HepG2 (cell line): ENCODE data around the gene NBPF1. TPM values are rescaled to one million over a fixed set of nuclear protein-coding genes. Genes with fewer than 3 reads are reported as not detected.

ENCODE experiments used
- CENPX ChIP-seq: sonication (generic); formaldehyde crosslinking; IDR thresholded peaks from 2 replicates; pipeline ENCODE4 v1.9.0; 2021; ENCODE audit warnings: mild to moderate bottlenecking, missing genetic modification reagents, moderate library complexity
- GABPA ChIP-seq, 2 experiments: IDR thresholded peaks; 2 replicates each; pipeline ENCODE4 v1.6.1; 2011 to 2016; ENCODE audit warnings: low read depth in 2 of 2, low read length in 1 of 2, missing biosample characterization in 1 of 2, missing genetic modification characterization in 1 of 2
- GTF3A ChIP-seq: sonication (generic); formaldehyde crosslinking; conservative IDR thresholded peaks from 2 replicates; pipeline ENCODE4 v1.4.0; 2020; ENCODE audit warnings: mild to moderate bottlenecking, missing genetic modification reagents
- HOXD1 ChIP-seq: sonication (generic); formaldehyde crosslinking; IDR thresholded peaks from 2 replicates; pipeline ENCODE4 v1.5.0; 2020; ENCODE audit warnings: missing genetic modification reagents
- KDM2A ChIP-seq: sonication (generic); formaldehyde crosslinking; IDR thresholded peaks from 2 replicates; pipeline ENCODE4 v1.4.0; 2020; ENCODE audit warnings: low read depth, missing genetic modification reagents, borderline replicate concordance
- MLLT10 ChIP-seq: sonication (generic); formaldehyde crosslinking; IDR thresholded peaks from 2 replicates; pipeline ENCODE4 v1.4.0; 2020; ENCODE audit warnings: missing genetic modification reagents
- MTF1 ChIP-seq: sonication (generic); formaldehyde crosslinking; IDR thresholded peaks from 2 replicates; pipeline ENCODE4 v1.5.0; 2020; ENCODE audit warnings: missing genetic modification reagents
- MXD4 ChIP-seq: IDR thresholded peaks from 2 replicates; pipeline ENCODE4 v1.6.1; 2016; ENCODE audit warnings: mild to moderate bottlenecking, missing biosample characterization, missing genetic modification reagents
- NFE2L1 ChIP-seq: sonication (generic); formaldehyde crosslinking; IDR thresholded peaks from 2 replicates; pipeline ENCODE4 v1.4.0; 2020; ENCODE audit warnings: missing genetic modification reagents, mild to moderate bottlenecking, borderline replicate concordance
- SNAPC4 ChIP-seq: sonication (generic); formaldehyde crosslinking; IDR thresholded peaks from 2 replicates; pipeline ENCODE4 v1.4.0; 2020; ENCODE audit warnings: mild to moderate bottlenecking, missing genetic modification reagents
- YEATS2 ChIP-seq: sonication (generic); formaldehyde crosslinking; IDR thresholded peaks from 2 replicates; pipeline ENCODE4 v1.4.0; 2020; ENCODE audit warnings: missing genetic modification reagents, borderline replicate concordance
- ZNF143 ChIP-seq: sonication (generic); formaldehyde crosslinking; IDR thresholded peaks from 2 replicates; pipeline ENCODE4 v1.4.0; 2020; ENCODE audit warnings: missing genetic modification reagents
- ZNF205 ChIP-seq: IDR thresholded peaks from 2 replicates; pipeline ENCODE4 v1.6.1; 2018; ENCODE audit warnings: missing biosample characterization, missing genetic modification reagents
- ZNF225 ChIP-seq: sonication (generic); formaldehyde crosslinking; IDR thresholded peaks from 2 replicates; pipeline ENCODE4 v1.4.0; 2020; ENCODE audit warnings: mild to moderate bottlenecking, missing genetic modification reagents
- ZNF605 ChIP-seq: sonication (generic); formaldehyde crosslinking; IDR thresholded peaks from 2 replicates; pipeline ENCODE4 v1.8.0; 2022; ENCODE audit warnings: mild to moderate bottlenecking, missing genetic modification reagents
- ZNF615 ChIP-seq: sonication (generic); formaldehyde crosslinking; IDR thresholded peaks from 2 replicates; pipeline ENCODE4 v1.5.0; 2020; ENCODE audit warnings: mild to moderate bottlenecking, missing genetic modification reagents, borderline replicate concordance
- ZNF710 ChIP-seq: sonication (generic); formaldehyde crosslinking; IDR thresholded peaks from 2 replicates; pipeline ENCODE4 v1.5.0; 2020; ENCODE audit warnings: mild to moderate bottlenecking, missing genetic modification reagents, borderline replicate concordance
- polyA plus RNA-seq, 8 experiments: library from polyadenylated mRNA; depleted of rRNA in 3 of 8; stranded (reverse) in 7 of 8; unstranded in 1 of 8; fragments of >200 nt; fragmentation: Illumina TruSeq in 4 of 8; extraction: Trizol in 4 of 8; gene quantifications; 2 replicates each; pipeline versions ENCODE4 v1.2.1 to v1.2.3, GENCODE V29; 2011 to 2016; ENCODE audit warnings: low read depth in 4 of 8, missing spikeins in 1 of 8, mixed read lengths in 1 of 8; ENCODE audit not compliant: insufficient read depth in 1 of 8
- total RNA-seq, 5 experiments: library from RNA; depleted of rRNA; stranded (reverse); fragments of >200 nt; fragmentation: Illumina TruSeq; extraction: Trizol; gene quantifications; 2 replicates each; pipeline ENCODE4 v1.2.3, GENCODE V29; 2016; ENCODE audit warnings: low read depth in 1 of 5
- TF ChIP-seq, protein P1 (sequence below): IDR thresholded peaks from 2 replicates; pipeline ENCODE4 v1.6.1; 2018; ENCODE audit warnings: missing genetic modification reagents, mild to moderate bottlenecking, missing compliant biosample characterization
- TF ChIP-seq, protein P2 (sequence below): IDR thresholded peaks from 2 replicates; pipeline ENCODE4 v1.6.1; 2016; ENCODE audit warnings: control low read depth

The NBPF1 gene
- total and polyA plus RNA-seq, 2 of the 13 experiments (the other 11 are each of a cell fraction or from before 2014, with no cell fraction given) = 30.3 to 35.6 TPM

DNA sequence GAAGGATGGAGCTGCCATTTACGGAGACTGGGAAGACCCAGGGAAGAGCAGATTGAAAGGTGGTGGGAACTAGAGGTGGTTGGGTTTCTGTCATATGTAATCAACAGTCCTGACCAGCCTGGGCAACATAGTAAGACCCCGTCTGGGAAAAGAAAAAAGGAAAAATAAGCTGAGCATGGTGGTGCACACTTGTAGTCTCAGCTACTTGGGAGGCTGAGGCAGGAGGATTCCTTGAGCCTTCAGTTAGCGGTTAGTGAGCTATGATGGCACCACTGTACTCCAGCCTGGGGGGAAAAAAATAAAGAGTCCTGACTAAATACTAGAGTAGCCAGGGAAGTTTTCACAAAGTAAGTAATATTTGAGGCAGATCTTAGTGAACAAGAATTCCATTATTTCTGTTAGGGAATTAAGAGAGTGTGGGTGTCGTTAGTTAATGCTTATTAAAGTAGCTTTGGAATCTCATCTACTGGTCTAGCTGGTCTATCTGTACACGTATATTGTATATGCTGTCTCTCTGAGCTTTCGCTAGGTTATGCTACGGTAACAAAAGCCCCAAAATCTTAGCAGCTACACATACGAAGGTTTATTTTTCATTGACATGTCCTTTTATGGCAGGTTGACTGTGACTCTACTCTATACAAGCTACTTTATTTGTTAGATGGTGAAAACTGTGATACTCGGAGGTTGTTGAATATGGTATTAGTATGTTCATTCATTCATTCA lies 4.4 kb downstream of the NBPF1 start (continued):
- TF ChIP-seq, protein P1, sequence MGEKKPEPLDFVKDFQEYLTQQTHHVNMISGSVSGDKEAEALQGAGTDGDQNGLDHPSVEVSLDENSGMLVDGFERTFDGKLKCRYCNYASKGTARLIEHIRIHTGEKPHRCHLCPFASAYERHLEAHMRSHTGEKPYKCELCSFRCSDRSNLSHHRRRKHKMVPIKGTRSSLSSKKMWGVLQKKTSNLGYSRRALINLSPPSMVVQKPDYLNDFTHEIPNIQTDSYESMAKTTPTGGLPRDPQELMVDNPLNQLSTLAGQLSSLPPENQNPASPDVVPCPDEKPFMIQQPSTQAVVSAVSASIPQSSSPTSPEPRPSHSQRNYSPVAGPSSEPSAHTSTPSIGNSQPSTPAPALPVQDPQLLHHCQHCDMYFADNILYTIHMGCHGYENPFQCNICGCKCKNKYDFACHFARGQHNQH (CRISPR knock-in tag) = no peak
- TF ChIP-seq HOXD1 (CRISPR knock-in tag) = no peak
- TF ChIP-seq MTF1 = no peak
- no peak for TF ChIP-seq GTF3A (CRISPR knock-in tag)
- no peak for TF ChIP-seq CENPX (CRISPR knock-in tag)
- no peak for TF ChIP-seq ZNF205 (CRISPR knock-in tag)
- TF ChIP-seq MXD4 (CRISPR knock-in tag) = no peak
- no peak for TF ChIP-seq MLLT10
- no peak for TF ChIP-seq ZNF143
- TF ChIP-seq ZNF605 (CRISPR knock-in tag) = no peak
- no peak for TF ChIP-seq YEATS2 (CRISPR knock-in tag)
- no peak for TF ChIP-seq NFE2L1 (CRISPR knock-in tag)
- no peak for TF ChIP-seq GABPA (IDR thresholded peaks at IDR 0.05; ENCODE audit: low read depth, low read length)
- no peak for TF ChIP-seq GABPA (CRISPR knock-in tag; IDR thresholded peaks at IDR 0.05; ENCODE audit: low read depth)
- TF ChIP-seq ZNF710 = peak; percentile 30; the same call in 1 of the 2 replicates
- TF ChIP-seq KDM2A = peak; percentile 5; the same call in 1 of the 2 replicates
- TF ChIP-seq ZNF615 (CRISPR knock-in tag) = no peak
- TF ChIP-seq, protein P2, sequence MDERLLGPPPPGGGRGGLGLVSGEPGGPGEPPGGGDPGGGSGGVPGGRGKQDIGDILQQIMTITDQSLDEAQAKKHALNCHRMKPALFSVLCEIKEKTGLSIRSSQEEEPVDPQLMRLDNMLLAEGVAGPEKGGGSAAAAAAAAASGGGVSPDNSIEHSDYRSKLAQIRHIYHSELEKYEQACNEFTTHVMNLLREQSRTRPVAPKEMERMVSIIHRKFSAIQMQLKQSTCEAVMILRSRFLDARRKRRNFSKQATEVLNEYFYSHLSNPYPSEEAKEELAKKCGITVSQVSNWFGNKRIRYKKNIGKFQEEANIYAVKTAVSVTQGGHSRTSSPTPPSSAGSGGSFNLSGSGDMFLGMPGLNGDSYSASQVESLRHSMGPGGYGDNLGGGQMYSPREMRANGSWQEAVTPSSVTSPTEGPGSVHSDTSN (CRISPR knock-in tag) = no peak
- TF ChIP-seq ZNF225 (CRISPR knock-in tag) = no peak
- TF ChIP-seq SNAPC4 (CRISPR knock-in tag) = peak; percentile 50; the same call in 1 of the 2 replicates
